Suprapubic skin (tissue), 4 donors: ENCODE data around the gene OMP. TPM values are rescaled to one million over a fixed set of nuclear protein-coding genes. Genes with fewer than 3 reads are reported as not detected.

Source experiments
- DNase-seq, 2 donors: peaks; one replicate each; pipeline ENCODE4 v3.0.0-alpha.2; 2019; ENCODE audit warnings: low spot score in 2 of 2
- H3K27ac ChIP-seq: fragments of 200-600 bp; sonication (generic); one replicate; pipeline ENCODE4 v1.5.1; 2019
- H3K27me3 ChIP-seq: fragments of 200-600 bp; sonication (generic); one replicate; pipeline ENCODE4 v1.5.1; 2019
- H3K36me3 ChIP-seq: fragments of 200-600 bp; sonication (generic); one replicate; pipeline ENCODE4 v1.5.1; 2019
- H3K4me1 ChIP-seq: fragments of 200-600 bp; sonication (generic); one replicate; pipeline ENCODE4 v1.5.1; 2019
- H3K4me3 ChIP-seq: fragments of 200-600 bp; sonication (generic); one replicate; pipeline ENCODE4 v1.5.1; 2019; ENCODE audit warnings: mild to moderate bottlenecking
- H3K9me3 ChIP-seq: fragments of 200-600 bp; sonication (generic); one replicate; pipeline ENCODE4 v1.5.1; 2019
- CTCF ChIP-seq, 2 donors: fragments of 200-600 bp in 1 of 2; fragments of 450-650 bp in 1 of 2; sonication (generic) in 1 of 2; IDR thresholded peaks; one replicate each; pipeline ENCODE4 v1.5.1; 2016 to 2019; ENCODE audit warnings: antibody characterized with exemption in 2 of 2, mild to moderate bottlenecking in 1 of 2, moderate library complexity in 1 of 2
- EP300 ChIP-seq: sonication (generic); formaldehyde crosslinking; IDR thresholded peaks from one replicate; pipeline ENCODE4 v1.6.1; 2017; ENCODE audit warnings: antibody characterized with exemption
- POLR2A ChIP-seq, 2 donors: fragments of 450-650 bp; IDR thresholded peaks; one replicate each; pipeline ENCODE4 v1.6.1; 2017; ENCODE audit warnings: antibody characterized with exemption in 2 of 2, mild to moderate bottlenecking in 2 of 2, moderate library complexity in 2 of 2
- POLR2AphosphoS5 ChIP-seq, 3 donors: sonication (generic); formaldehyde crosslinking; IDR thresholded peaks; one replicate each; pipeline ENCODE4 v1.6.1; 2017; ENCODE audit warnings: antibody characterized with exemption in 3 of 3
- WGBS: methylation state at CpG from one replicate; pipeline ENCODE4 v1.1.5; 2018; 5-methylcytosine and 5-hydroxymethylcytosine counted together
- total RNA-seq, 4 donors: library from RNA; depleted of rRNA; stranded (reverse); fragments of >200 nt; gene quantifications; one replicate each; pipeline ENCODE4 v1.1.0, GENCODE V29; 2016

Gene OMP
- total RNA-seq, 4 donors from 2014 or later: 9.6 TPM; not detected in 3

- TF ChIP-seq POLR2AphosphoS5 (IDR thresholded peaks at IDR 0.05): no peak
- no peak for TF ChIP-seq EP300
- TF ChIP-seq CTCF (IDR thresholded peaks at IDR 0.05): no peak
- no peak for TF ChIP-seq POLR2A (IDR thresholded peaks at IDR 0.05)
- 86% methylated on average over 10 of the region's 17 CpGs for WGBS
Measured at GRCh38 chr11:77118086-77118485, 15.4 kb downstream of the OMP start.

GRCh38 chr11:77118971-77119370, 16.3 kb downstream of the OMP start:
- Histone ChIP-seq H3K4me1 (no peaks in the 10 kb centered on the region), H3K4me3 (no peak overlapping the region), H3K36me3 (peaks cover 34% of the 10 kb centered on the region), H3K9me3 (no peaks in the 10 kb centered on the region), H3K27me3 (no peaks in the 10 kb centered on the region), H3K27ac (no peak overlapping the region)
- WGBS: 91% methylated on average over 12 of the region's 12 CpGs
- no peak for TF ChIP-seq POLR2A (IDR thresholded peaks at IDR 0.05)
- TF ChIP-seq CTCF (IDR thresholded peaks at IDR 0.05): no peak
- TF ChIP-seq EP300: no peak
- TF ChIP-seq POLR2AphosphoS5 (IDR thresholded peaks at IDR 0.05): no peak
- no peak for DNase-seq

More at GRCh38 chr11:77118086-77118485, 15.4 kb downstream of the OMP start:
- Histone ChIP-seq H3K4me3 (no peak overlapping the region), H3K36me3 (peaks cover 34% of the 10 kb centered on the region), H3K4me1 (no peaks in the 10 kb centered on the region), H3K27ac (no peak overlapping the region), H3K9me3 (no peaks in the 10 kb centered on the region), H3K27me3 (no peaks in the 10 kb centered on the region)
- DNase-seq: no peak

GRCh38 chr11:77119531-77119936, 16.9 kb downstream of the OMP start:
- 92% methylated on average over 6 of the region's 9 CpGs for WGBS
- TF ChIP-seq CTCF (IDR thresholded peaks at IDR 0.05) (no peak), EP300 (no peak), POLR2A (IDR thresholded peaks at IDR 0.05) (no peak), POLR2AphosphoS5 (IDR thresholded peaks at IDR 0.05) (no peak)
- Histone ChIP-seq H3K9me3 (no peaks in the 10 kb centered on the region), H3K27me3 (no peaks in the 10 kb centered on the region), H3K4me1 (no peaks in the 10 kb centered on the region), H3K4me3 (no peak overlapping the region), H3K36me3 (peaks cover 34% of the 10 kb centered on the region), H3K27ac (no peak overlapping the region)
- no peak for DNase-seq

- TF ChIP-seq POLR2A (IDR thresholded peaks at IDR 0.05): no peak
- no peak for TF ChIP-seq CTCF (IDR thresholded peaks at IDR 0.05)
- TF ChIP-seq EP300: no peak
- TF ChIP-seq POLR2AphosphoS5 (IDR thresholded peaks at IDR 0.05): no peak
- no peak overlapping the region for H3K27ac ChIP-seq
- no peaks in the 10 kb centered on the region for H3K4me1 ChIP-seq
- no peaks in the 10 kb centered on the region for H3K27me3 ChIP-seq
- peaks cover 34% of the 10 kb centered on the region for H3K36me3 ChIP-seq
- 90% methylated on average over 19 of the region's 19 CpGs for WGBS
- H3K4me3 ChIP-seq: no peak overlapping the region
- no peak for DNase-seq
- H3K9me3 ChIP-seq: no peaks in the 10 kb centered on the region
Measured at GRCh38 chr11:77120571-77120970, 17.9 kb downstream of the OMP start.

GRCh38 chr11:77121096-77121640, 18.5 kb downstream of the OMP start:
- Histone ChIP-seq H3K4me3 (no peak overlapping the region), H3K9me3 (no peaks in the 10 kb centered on the region), H3K36me3 (peaks cover 34% of the 10 kb centered on the region), H3K27me3 (no peaks in the 10 kb centered on the region), H3K27ac (no peak overlapping the region), H3K4me1 (no peaks in the 10 kb centered on the region)
- DNase-seq: no peak
- TF ChIP-seq CTCF (IDR thresholded peaks at IDR 0.05) (no peak), POLR2AphosphoS5 (IDR thresholded peaks at IDR 0.05) (no peak), EP300 (no peak), POLR2A (IDR thresholded peaks at IDR 0.05) (no peak)
- 67% methylated on average over 7 of the region's 10 CpGs for WGBS
